ENCODE measurements around the gene TFE3. TPM values are rescaled to one million over a fixed set of nuclear protein-coding genes. Genes with fewer than 3 reads are reported as not detected.

The TFE3 gene
- total RNA-seq, 4 donors from 2014 or later, result 16.7 to 75.0 (median 38.7) TPM

GRCh38 chrX:49066278-49066677 lies 23.1 kb upstream of the TFE3 start:
- DNase-seq, result no peak
- intact Hi-C loops (cut with DNase I; ENCODE audit: low total_unique reads), result no loop called here
- TF ChIP-seq, protein P1, sequence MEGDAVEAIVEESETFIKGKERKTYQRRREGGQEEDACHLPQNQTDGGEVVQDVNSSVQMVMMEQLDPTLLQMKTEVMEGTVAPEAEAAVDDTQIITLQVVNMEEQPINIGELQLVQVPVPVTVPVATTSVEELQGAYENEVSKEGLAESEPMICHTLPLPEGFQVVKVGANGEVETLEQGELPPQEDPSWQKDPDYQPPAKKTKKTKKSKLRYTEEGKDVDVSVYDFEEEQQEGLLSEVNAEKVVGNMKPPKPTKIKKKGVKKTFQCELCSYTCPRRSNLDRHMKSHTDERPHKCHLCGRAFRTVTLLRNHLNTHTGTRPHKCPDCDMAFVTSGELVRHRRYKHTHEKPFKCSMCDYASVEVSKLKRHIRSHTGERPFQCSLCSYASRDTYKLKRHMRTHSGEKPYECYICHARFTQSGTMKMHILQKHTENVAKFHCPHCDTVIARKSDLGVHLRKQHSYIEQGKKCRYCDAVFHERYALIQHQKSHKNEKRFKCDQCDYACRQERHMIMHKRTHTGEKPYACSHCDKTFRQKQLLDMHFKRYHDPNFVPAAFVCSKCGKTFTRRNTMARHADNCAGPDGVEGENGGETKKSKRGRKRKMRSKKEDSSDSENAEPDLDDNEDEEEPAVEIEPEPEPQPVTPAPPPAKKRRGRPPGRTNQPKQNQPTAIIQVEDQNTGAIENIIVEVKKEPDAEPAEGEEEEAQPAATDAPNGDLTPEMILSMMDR (IDR thresholded peaks at IDR 0.05), result no peak
- no peak for TF ChIP-seq POLR2A (IDR thresholded peaks at IDR 0.05)
- Histone ChIP-seq H3K36me3 (no peaks in the 10 kb centered on the region), H3K4me1 (no peaks in the 10 kb centered on the region), H3K27me3 (no peaks in the 10 kb centered on the region), H3K9me3 (no peaks in the 10 kb centered on the region), H3K27ac (no peak overlapping the region), H3K4me3 (no peak overlapping the region)

- no peak for DNase-seq
- H3K27ac ChIP-seq, result no peak overlapping the region
These were observed 21.6 kb upstream of the TFE3 start for GRCh38 chrX:49064735-49065134.

GRCh38 chrX:49064303-49064702 lies 21.1 kb upstream of the TFE3 start:
- no peaks in the 10 kb centered on the region for H3K9me3 ChIP-seq
- no peak for DNase-seq
- H3K4me1 ChIP-seq, result no peaks in the 10 kb centered on the region
- intact Hi-C loops (cut with DNase I; ENCODE audit: low total_unique reads), result no loop called here
- H3K4me3 ChIP-seq, result no peak overlapping the region
- no peaks in the 10 kb centered on the region for H3K27me3 ChIP-seq
- no peak overlapping the region for H3K27ac ChIP-seq
- H3K36me3 ChIP-seq, result no peaks in the 10 kb centered on the region
- TF ChIP-seq POLR2A (IDR thresholded peaks at IDR 0.05), result no peak
- TF ChIP-seq, protein P1 (IDR thresholded peaks at IDR 0.05), result no peak

More at GRCh38 chrX:49064735-49065134, 21.6 kb upstream of the TFE3 start:
- Histone ChIP-seq H3K9me3 (no peaks in the 10 kb centered on the region), H3K27me3 (no peaks in the 10 kb centered on the region), H3K36me3 (no peaks in the 10 kb centered on the region), H3K4me1 (no peaks in the 10 kb centered on the region), H3K4me3 (no peak overlapping the region)
- TF ChIP-seq, protein P1 (IDR thresholded peaks at IDR 0.05), result no peak
- TF ChIP-seq POLR2A (IDR thresholded peaks at IDR 0.05), result no peak
- intact Hi-C loops (cut with DNase I; ENCODE audit: low total_unique reads), result no loop called here

GRCh38 chrX:49063715-49064114 lies 20.6 kb upstream of the TFE3 start:
- Histone ChIP-seq H3K4me1 (no peaks in the 10 kb centered on the region), H3K36me3 (no peaks in the 10 kb centered on the region), H3K4me3 (no peak overlapping the region), H3K27me3 (no peaks in the 10 kb centered on the region), H3K9me3 (no peaks in the 10 kb centered on the region), H3K27ac (no peak overlapping the region)
- no peak for DNase-seq
- intact Hi-C loops (cut with DNase I; ENCODE audit: low total_unique reads), result no loop called here
- TF ChIP-seq POLR2A (IDR thresholded peaks at IDR 0.05), result no peak
- TF ChIP-seq, protein P1 (IDR thresholded peaks at IDR 0.05), result no peak

GRCh38 chrX:49061916-49062315 lies 18.8 kb upstream of the TFE3 start:
- TF ChIP-seq POLR2A (IDR thresholded peaks at IDR 0.05), result no peak
- TF ChIP-seq, protein P1 (IDR thresholded peaks at IDR 0.05), result no peak
- no peaks in the 10 kb centered on the region for H3K36me3 ChIP-seq
- H3K27me3 ChIP-seq, result no peaks in the 10 kb centered on the region
- no peak for DNase-seq
- no peak overlapping the region for H3K27ac ChIP-seq
- H3K9me3 ChIP-seq, result no peaks in the 10 kb centered on the region
- H3K4me1 ChIP-seq, result no peaks in the 10 kb centered on the region
- intact Hi-C loops (cut with DNase I; ENCODE audit: low total_unique reads), result no loop called here
- H3K4me3 ChIP-seq, result no peak overlapping the region

Measured in uterus (tissue), 4 donors.